ENCODE data around the gene XK. TPM values are rescaled to one million over a fixed set of nuclear protein-coding genes. Genes with fewer than 3 reads are reported as not detected.

The XK gene
- total and polyA plus RNA-seq, 2 experiments from 2014 or later: 0.29 to 1.5 TPM

- TF ChIP-seq REST (IDR thresholded peaks at IDR 0.05; ENCODE audit: unreplicated experiment): no peak
- no peak for TF ChIP-seq EZH2phosphoT487 (IDR thresholded peaks at IDR 0.05; ENCODE audit: unreplicated experiment)
- no peak for TF ChIP-seq POLR2AphosphoS5 (IDR thresholded peaks at IDR 0.05; ENCODE audit: low read depth)
- no peak for TF ChIP-seq STAT1 (IDR thresholded peaks at IDR 0.05; ENCODE audit: unreplicated experiment)
- TF ChIP-seq NANOG (IDR thresholded peaks at IDR 0.05; ENCODE audit: borderline replicate concordance): no peak
- TF ChIP-seq ZNF331 (CRISPR knock-in tag; IDR thresholded peaks at IDR 0.05; ENCODE audit: low read depth): no peak
- no peak for TF ChIP-seq EZH2 (IDR thresholded peaks at IDR 0.05; ENCODE audit: low read depth, unreplicated experiment)
- TF ChIP-seq, protein P1, sequence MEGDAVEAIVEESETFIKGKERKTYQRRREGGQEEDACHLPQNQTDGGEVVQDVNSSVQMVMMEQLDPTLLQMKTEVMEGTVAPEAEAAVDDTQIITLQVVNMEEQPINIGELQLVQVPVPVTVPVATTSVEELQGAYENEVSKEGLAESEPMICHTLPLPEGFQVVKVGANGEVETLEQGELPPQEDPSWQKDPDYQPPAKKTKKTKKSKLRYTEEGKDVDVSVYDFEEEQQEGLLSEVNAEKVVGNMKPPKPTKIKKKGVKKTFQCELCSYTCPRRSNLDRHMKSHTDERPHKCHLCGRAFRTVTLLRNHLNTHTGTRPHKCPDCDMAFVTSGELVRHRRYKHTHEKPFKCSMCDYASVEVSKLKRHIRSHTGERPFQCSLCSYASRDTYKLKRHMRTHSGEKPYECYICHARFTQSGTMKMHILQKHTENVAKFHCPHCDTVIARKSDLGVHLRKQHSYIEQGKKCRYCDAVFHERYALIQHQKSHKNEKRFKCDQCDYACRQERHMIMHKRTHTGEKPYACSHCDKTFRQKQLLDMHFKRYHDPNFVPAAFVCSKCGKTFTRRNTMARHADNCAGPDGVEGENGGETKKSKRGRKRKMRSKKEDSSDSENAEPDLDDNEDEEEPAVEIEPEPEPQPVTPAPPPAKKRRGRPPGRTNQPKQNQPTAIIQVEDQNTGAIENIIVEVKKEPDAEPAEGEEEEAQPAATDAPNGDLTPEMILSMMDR (conservative IDR thresholded peaks at IDR 0.05; ENCODE audit: low read depth in 2 of 2): no peak
- no peak for TF ChIP-seq CREB1 (CRISPR knock-in tag; IDR thresholded peaks at IDR 0.05; ENCODE audit: low read depth)
- no peak for TF ChIP-seq ZNF114 (CRISPR knock-in tag; IDR thresholded peaks at IDR 0.05)
- TF ChIP-seq JUNB (IDR thresholded peaks at IDR 0.05; ENCODE audit: unreplicated experiment): no peak
- TF ChIP-seq, protein P2, sequence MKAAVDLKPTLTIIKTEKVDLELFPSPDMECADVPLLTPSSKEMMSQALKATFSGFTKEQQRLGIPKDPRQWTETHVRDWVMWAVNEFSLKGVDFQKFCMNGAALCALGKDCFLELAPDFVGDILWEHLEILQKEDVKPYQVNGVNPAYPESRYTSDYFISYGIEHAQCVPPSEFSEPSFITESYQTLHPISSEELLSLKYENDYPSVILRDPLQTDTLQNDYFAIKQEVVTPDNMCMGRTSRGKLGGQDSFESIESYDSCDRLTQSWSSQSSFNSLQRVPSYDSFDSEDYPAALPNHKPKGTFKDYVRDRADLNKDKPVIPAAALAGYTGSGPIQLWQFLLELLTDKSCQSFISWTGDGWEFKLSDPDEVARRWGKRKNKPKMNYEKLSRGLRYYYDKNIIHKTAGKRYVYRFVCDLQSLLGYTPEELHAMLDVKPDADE (IDR thresholded peaks at IDR 0.05): no peak
Observed at GRCh38 chrX:37644381-37645305, 40.9 kb upstream of the XK start (continued).

All from GM23338 (cell line).